ENCODE measurements around the gene METTL8.

DNA sequence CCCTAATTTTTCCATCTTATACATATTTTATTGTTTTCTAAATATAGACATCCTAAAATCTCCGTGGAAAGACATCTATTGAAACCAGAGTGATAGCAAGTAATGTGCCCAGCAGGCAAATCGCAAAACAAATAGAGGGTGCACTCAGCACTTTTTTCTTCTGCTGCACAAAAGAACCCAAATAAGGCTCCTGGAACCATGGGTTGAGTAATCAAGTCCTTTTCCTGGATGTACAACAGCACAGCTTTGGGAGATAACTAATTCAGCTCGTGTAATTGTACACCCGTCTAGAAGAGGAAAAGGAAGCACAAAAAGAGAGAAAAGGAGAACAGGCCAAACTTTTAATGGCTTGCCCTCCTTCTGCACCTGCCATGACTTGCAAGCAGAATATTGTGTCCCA lies 146.2 kb downstream of the METTL8 start:
- TF ChIP-seq, protein P1, sequence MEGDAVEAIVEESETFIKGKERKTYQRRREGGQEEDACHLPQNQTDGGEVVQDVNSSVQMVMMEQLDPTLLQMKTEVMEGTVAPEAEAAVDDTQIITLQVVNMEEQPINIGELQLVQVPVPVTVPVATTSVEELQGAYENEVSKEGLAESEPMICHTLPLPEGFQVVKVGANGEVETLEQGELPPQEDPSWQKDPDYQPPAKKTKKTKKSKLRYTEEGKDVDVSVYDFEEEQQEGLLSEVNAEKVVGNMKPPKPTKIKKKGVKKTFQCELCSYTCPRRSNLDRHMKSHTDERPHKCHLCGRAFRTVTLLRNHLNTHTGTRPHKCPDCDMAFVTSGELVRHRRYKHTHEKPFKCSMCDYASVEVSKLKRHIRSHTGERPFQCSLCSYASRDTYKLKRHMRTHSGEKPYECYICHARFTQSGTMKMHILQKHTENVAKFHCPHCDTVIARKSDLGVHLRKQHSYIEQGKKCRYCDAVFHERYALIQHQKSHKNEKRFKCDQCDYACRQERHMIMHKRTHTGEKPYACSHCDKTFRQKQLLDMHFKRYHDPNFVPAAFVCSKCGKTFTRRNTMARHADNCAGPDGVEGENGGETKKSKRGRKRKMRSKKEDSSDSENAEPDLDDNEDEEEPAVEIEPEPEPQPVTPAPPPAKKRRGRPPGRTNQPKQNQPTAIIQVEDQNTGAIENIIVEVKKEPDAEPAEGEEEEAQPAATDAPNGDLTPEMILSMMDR (IDR thresholded peaks at IDR 0.05; ENCODE audit: borderline replicate concordance, extremely low read depth, low read length, poor library complexity, severe bottlenecking), result no peak
- no peak for TF ChIP-seq EZH2 (IDR thresholded peaks at IDR 0.05; ENCODE audit: borderline replicate concordance, low read depth, low read length, severe bottlenecking)

Measured in DND-41 (cell line).